Breast epithelium (tissue), 3 donors: ENCODE data around the gene FCHSD2.

Source experiments
- CTCF ChIP-seq, 3 donors: fragments of 450-650 bp; IDR thresholded peaks; one replicate each; pipeline ENCODE4 v1.5.1; 2016 to 2017; ENCODE audit warnings: antibody characterized with exemption in 3 of 3, mild to moderate bottlenecking in 3 of 3, moderate library complexity in 3 of 3
- POLR2A ChIP-seq: fragments of 450-650 bp; IDR thresholded peaks from one replicate; pipeline ENCODE4 v1.6.1; 2016; ENCODE audit warnings: antibody characterized with exemption, mild to moderate bottlenecking, moderate library complexity
- POLR2AphosphoS5 ChIP-seq, 3 donors: sonication (generic); formaldehyde crosslinking; IDR thresholded peaks; one replicate each; pipeline ENCODE4 v1.6.1; 2017; ENCODE audit warnings: antibody characterized with exemption in 3 of 3

GRCh38 chr11:73189723-73190556 is 47.8 kb upstream of the FCHSD2 start:
- no peak for TF ChIP-seq CTCF (IDR thresholded peaks at IDR 0.05)
- no peak for TF ChIP-seq POLR2AphosphoS5 (IDR thresholded peaks at IDR 0.05)
- no peak for TF ChIP-seq POLR2A
